Measurements from ENCODE around the gene CYB561A3. TPM values are rescaled to one million over a fixed set of nuclear protein-coding genes. Genes with fewer than 3 reads are reported as not detected.

Gene CYB561A3
- total RNA-seq, 1 experiment from 2014 or later: 51.4 TPM

DNA sequence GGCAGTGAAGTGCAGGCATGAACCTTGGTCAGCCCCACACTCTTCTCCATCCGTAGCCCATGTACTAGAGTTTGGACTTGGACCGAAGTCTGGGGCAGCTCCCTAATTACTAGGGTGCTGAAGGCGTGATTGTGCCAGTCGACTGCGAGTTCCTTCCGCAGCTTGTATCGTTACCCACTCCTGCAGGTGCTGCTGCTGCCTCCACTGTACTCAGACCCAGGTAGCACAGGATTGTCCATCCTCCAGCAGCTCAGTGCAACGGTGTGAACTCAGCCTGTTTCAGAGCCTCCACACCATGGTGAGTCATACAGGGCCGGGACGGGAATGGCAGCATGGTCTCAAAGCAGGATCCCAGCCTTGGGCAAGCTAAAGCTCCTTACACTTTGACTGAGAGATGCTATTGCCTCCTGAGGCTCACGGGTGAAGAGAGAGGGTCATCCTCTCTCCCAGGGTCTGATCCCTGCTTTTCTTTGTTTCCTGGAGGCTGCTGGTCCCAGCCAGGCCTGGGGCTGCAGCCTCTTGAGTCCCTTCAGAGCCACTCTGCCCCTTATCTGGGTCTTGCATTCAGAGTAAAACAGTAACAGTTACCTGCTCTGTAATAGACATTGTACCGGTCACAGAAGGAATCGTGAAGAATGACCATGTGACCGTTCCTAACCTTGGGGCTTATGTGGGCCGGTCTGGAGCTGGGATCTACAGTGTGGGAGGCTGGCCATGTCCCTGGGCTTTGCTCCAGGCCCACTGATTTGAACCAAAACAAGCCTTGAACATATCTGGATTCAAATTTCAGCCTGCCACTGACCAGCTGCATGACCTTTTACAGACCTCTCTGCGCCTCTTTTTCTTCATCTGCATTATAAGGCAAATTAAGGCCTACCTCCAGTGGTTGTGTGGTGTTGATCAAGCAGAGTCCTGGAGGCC lies 27.0 kb downstream of the CYB561A3 start:
- peaks cover 25% of the 10 kb centered on the region for H3K36me3 ChIP-seq
- H3K9me3 ChIP-seq (replicated peaks): no peaks in the 10 kb centered on the region
- H3K4me3 ChIP-seq: no peak overlapping the region
- peak in 1 of 2 experiments; percentile 55 for DNase-seq (ENCODE audit: low read depth in 1 of 2, low spot score in 2 of 2)
- H3K4me1 ChIP-seq (replicated peaks): peaks cover 25% of the 10 kb centered on the region
- no peaks in the 10 kb centered on the region for H3K27me3 ChIP-seq (replicated peaks)
- no peak overlapping the region for H3K27ac ChIP-seq

DNA sequence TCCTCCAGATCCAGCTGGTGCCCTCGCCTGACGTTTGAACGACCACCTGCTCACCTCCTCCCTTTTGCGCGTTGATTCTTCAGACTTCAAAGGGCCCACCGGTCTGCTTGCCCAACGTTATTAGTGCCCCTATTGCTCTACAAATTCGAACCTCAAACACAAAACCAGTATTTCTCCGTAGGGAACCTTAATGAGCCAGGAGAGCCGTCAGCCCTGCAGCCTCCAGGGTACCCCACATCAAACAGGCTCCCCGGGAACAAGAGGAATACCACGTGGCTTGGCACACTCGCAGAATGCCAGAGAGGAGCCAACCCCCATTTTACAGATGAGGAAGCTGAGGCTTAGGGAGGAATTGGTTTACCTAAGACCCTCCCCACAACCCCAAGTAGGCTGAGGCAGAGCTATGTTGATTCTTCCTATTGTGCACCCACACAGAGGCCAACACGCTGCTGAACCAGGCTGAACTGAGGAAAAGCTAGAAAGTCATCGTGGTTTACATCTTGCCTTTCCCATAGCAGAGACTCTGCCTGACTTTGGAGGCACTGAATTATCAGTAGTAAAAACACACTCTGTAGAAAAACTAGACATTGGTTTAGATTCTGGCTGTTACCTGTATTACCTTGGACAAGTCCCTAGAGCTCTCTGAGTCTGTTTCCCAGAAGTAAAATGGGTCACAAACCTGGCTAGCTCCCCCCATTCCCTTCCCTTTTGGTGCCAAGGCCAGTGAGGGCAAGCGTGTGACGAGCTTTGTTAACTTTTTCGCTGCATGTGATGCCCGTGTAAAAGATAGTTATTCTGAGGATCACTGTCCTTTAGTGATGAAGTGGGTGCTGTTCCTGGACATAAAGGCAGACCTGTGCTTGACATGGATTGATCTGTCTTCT lies 27.9 kb downstream of the CYB561A3 start:
- Histone ChIP-seq H3K36me3 (peaks cover 34% of the 10 kb centered on the region), H3K27me3 (replicated peaks) (no peaks in the 10 kb centered on the region), H3K4me3 (peak overlapping the region; percentile 80), H3K4me1 (replicated peaks) (peaks cover 25% of the 10 kb centered on the region), H3K9me3 (replicated peaks) (no peaks in the 10 kb centered on the region), H3K27ac (peak overlapping the region; percentile 68)
- no peak for DNase-seq (ENCODE audit: low read depth in 1 of 2, low spot score in 2 of 2)

DNA sequence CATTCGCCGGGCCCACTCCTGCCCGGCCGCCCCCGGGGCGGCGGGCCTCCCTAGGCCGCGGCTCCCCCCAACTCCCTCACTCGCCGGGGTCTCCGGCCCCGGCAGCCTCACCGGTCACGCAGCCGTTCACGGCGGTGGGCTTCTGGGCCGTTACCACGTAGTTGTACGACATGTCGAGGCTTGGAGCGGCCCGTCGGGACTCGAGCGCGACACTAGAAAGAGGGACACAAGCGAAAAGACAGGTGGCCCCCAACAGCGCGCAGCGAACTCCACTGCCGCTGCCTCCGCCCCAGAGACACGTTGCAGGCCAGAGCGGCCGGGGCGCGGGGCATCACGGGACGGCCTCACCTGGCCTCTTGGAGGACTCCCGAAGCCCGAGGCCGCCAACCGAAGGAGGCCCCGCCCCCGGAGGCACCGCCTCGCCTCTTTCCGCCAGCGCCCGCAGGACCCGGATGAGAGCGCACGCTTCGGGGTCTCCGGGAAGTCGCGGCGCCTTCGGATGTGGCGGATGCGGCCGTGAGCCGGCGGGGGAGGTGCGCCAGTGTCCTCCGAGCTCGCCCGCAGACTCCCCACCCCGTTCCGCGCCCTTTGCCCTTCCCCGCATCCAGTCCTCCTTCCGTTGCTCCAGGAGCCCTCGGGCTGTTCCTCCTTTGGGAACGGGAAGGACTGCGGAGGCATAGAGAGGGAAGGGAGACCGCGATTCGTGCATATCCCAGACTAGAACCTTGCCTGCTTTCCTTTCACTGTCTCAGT lies 28.7 kb downstream of the CYB561A3 start, which contains the start of the genes DDB1 and TKFC:
TSS of gene DDB1 (minus strand) at position 309 of the 753 bp plus-strand sequence. CDS start at position 172, 137 bp downstream.
TSS of gene TKFC (plus strand) at position 432 of the 753 bp plus-strand sequence. CDS start 1,501 bp downstream, outside the sequence.
- Histone ChIP-seq H3K4me1 (replicated peaks) (peaks cover 25% of the 10 kb centered on the region), H3K9me3 (replicated peaks) (no peaks in the 10 kb centered on the region), H3K27ac (peak within 1 kb of the TSS; percentile 68), H3K4me3 (peak within 1 kb of the TSS; percentile 80), H3K36me3 (peaks cover 43% of the 10 kb centered on the region), H3K27me3 (replicated peaks) (no peaks in the 10 kb centered on the region)
- DNase-seq (ENCODE audit: low read depth in 1 of 2, low spot score in 2 of 2): peak; percentile 97 to 98

DNA sequence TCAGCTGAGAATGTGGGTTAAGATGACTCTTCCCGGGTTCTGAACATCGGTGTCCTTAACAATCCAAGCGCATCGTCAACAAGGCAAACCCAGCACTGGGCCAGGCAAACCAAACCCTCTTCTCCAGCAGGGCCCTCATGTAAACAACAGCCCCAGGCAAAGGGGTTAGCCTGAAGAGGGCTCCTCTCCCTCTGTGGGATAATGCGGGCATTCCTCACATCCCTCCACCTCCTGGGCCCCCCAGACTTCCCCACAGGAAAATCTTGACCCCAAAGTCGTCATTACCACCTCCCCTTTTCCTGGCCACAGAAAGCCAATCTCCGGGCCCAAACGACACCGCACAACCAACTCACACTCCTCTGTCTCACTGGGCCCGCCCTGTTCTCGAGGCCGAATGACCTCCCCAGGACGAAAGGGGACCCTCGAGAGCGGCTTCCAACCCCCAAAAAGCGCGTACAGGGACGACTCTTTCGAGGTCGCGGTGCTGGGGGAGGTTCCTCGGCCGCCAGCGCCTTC lies 29.3 kb downstream of the CYB561A3 start:
- peaks cover 49% of the 10 kb centered on the region for H3K36me3 ChIP-seq
- peak overlapping the region; percentile 80 for H3K4me3 ChIP-seq
- H3K27me3 ChIP-seq (replicated peaks): no peaks in the 10 kb centered on the region
- no peaks in the 10 kb centered on the region for H3K9me3 ChIP-seq (replicated peaks)
- H3K27ac ChIP-seq: peak overlapping the region; percentile 68
- H3K4me1 ChIP-seq (replicated peaks): peaks cover 25% of the 10 kb centered on the region
- DNase-seq (ENCODE audit: low read depth in 1 of 2, low spot score in 2 of 2): peak; percentile 58 to 60

DNA sequence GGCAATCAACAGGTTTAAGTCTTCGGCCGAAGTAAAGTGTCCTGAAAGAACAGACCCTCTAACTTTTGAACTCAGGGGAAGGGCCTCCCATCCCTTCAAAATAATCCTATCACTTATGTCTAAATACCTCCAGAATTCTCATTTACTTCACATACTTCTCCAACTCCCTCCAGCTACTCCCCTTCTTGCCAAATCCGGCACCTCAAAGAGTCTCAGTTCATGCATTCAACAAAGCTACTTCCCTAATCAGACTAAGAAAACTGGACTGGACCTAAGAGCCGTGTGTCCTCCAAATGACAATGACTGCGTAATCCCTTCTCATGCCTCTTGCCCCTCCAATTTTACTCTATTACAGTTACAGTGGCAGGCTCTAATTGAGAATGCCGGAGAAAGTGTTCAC lies 30.0 kb downstream of the CYB561A3 start:
- DNase-seq (ENCODE audit: low read depth in 1 of 2, low spot score in 2 of 2): no peak
- H3K36me3 ChIP-seq: peaks cover 56% of the 10 kb centered on the region
- H3K27ac ChIP-seq: no peak overlapping the region

DNA sequence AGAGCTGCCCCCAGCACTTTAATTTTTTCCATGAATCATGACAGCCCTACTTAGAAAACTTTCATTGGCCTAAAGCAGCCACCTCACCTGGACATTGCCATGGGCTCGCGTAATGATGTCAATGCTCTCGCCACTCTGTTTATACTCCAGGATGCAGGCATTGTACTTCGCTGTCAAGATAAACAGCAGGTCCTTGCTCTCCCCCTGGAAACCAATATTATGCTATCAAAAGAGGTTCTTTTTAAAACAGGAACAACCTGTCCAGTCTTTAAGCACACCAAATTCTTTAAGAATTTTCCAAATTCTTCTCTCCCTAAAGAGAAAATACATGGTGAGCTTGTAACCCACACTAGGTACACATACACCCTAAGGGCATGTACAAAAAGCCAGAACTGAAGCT lies 31.8 kb downstream of the CYB561A3 start:
- H3K9me3 ChIP-seq (replicated peaks): no peaks in the 10 kb centered on the region
- H3K36me3 ChIP-seq: peaks cover 74% of the 10 kb centered on the region
- H3K4me1 ChIP-seq (replicated peaks): peaks cover 17% of the 10 kb centered on the region
- no peaks in the 10 kb centered on the region for H3K27me3 ChIP-seq (replicated peaks)
- no peak overlapping the region for H3K27ac ChIP-seq
- no peak for DNase-seq (ENCODE audit: low read depth in 1 of 2, low spot score in 2 of 2)
- no peak overlapping the region for H3K4me3 ChIP-seq

More for the DNA sequence above, 30.0 kb downstream of the CYB561A3 start:
- H3K9me3 ChIP-seq (replicated peaks): no peaks in the 10 kb centered on the region
- peak overlapping the region; percentile 80 for H3K4me3 ChIP-seq
- H3K4me1 ChIP-seq (replicated peaks): peaks cover 25% of the 10 kb centered on the region
- H3K27me3 ChIP-seq (replicated peaks): no peaks in the 10 kb centered on the region

DNA sequence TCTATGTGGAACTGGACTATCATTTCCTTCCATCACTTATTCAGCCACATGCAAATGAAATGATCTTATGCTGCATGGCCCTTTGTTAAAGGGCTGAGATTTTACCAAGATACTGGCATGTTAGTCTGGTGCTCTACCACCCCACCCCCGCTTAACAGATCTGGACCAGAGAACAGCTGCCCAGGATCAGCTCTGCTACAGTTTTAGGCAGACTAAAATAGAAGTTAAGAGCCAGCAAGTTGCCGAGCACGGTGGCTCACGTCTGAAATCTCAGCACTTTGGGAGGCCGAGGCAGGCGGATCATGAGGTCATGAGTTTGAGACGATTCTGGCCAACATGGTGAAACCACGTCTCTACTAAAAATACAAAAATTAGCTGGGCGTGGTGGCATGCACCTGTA lies 33.3 kb downstream of the CYB561A3 start:
- no peak overlapping the region for H3K27ac ChIP-seq
- peaks cover 9% of the 10 kb centered on the region for H3K4me1 ChIP-seq (replicated peaks)
- no peaks in the 10 kb centered on the region for H3K27me3 ChIP-seq (replicated peaks)
- no peak for DNase-seq (ENCODE audit: low read depth in 1 of 2, low spot score in 2 of 2)
- H3K9me3 ChIP-seq (replicated peaks): no peaks in the 10 kb centered on the region
- H3K36me3 ChIP-seq: peaks cover 89% of the 10 kb centered on the region
- no peak overlapping the region for H3K4me3 ChIP-seq

DNA sequence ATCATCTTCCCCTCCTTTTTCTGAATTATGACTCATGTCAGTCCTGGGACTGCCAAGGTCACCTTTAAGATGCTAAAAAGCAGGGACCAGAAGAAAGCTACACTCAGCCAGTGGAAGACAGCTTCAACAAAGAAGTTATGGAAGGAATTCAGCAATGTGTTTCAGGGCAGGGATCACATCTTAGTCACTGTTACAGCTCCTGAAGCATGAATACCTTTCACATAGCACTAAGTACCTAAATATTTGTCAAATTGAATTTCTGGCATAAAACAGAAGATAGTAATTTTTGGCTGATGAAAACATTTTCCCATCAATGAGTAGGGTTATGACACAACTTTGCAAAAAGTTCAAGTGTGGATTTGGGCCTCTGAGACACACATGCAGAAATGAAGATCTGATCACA lies 34.0 kb downstream of the CYB561A3 start:
- Histone ChIP-seq H3K9me3 (replicated peaks) (no peaks in the 10 kb centered on the region), H3K27ac (no peak overlapping the region), H3K36me3 (peaks cover 93% of the 10 kb centered on the region), H3K4me3 (no peak overlapping the region), H3K27me3 (replicated peaks) (no peaks in the 10 kb centered on the region), H3K4me1 (replicated peaks) (peaks cover 8% of the 10 kb centered on the region)
- no peak for DNase-seq (ENCODE audit: low read depth in 1 of 2, low spot score in 2 of 2)

DNA sequence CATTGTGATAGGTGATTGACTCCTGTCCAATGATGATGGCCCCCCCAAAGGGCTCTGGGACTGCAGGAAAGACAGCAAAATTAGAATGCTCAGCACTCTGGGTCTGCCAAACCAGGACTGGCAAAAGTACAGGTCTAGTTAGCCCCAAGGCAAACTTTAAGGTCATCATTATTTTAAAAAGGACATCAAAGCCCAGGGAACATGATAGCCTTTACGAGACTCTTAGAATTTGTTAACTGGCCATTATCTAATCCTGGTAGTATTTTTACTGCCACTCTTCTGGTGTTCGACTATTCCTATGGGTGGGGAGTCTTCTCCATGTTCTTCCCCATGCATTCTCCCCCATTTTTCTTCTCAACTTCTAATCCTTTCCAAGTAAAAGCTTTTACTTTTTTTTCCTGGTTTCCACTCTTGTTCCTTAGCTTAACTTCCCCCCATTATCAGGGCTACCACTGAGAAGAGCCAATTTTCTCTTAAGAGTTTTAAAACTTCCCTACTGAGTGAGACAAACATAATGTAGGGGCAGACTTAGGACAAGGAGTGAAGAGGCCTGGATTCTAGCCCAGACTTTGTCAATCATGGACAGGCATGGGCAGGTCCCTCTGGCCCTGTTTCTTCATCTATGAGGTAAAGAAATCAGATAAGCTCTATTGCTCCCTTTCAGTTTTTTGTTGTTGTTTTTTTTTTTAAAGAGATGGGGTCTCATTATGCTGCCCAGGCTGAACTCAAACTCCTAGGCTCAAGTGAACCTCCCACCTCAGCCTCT lies 35.9 kb downstream of the CYB561A3 start:
- Histone ChIP-seq H3K36me3 (peaks cover 97% of the 10 kb centered on the region), H3K4me3 (no peak overlapping the region), H3K9me3 (replicated peaks) (no peaks in the 10 kb centered on the region), H3K27me3 (replicated peaks) (no peaks in the 10 kb centered on the region), H3K27ac (no peak overlapping the region), H3K4me1 (replicated peaks) (no peaks in the 10 kb centered on the region)
- no peak for DNase-seq (ENCODE audit: low read depth in 1 of 2, low spot score in 2 of 2)

DNA sequence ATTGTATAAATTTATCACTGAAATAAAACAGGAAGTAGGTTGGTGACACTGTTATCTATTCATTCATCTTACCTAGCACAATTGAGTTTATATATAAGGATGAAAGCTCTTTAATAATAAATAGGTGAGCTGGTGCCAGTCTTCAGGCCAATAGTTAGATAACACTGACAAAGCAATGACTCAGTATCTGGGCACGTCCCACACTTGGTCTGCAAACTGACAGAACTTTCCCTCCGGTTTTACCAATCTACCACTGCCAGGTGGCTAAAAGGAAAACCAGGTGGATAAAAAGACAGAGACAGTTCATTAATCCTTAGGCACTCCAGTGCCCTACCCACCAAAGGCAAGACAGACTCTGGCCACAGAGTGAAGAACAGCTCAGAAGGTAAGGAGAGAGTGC lies 46.4 kb downstream of the CYB561A3 start:
- Histone ChIP-seq H3K27me3 (replicated peaks) (no peaks in the 10 kb centered on the region), H3K9me3 (replicated peaks) (no peaks in the 10 kb centered on the region), H3K4me1 (replicated peaks) (no peaks in the 10 kb centered on the region), H3K36me3 (peaks cover 93% of the 10 kb centered on the region), H3K4me3 (no peak overlapping the region), H3K27ac (no peak overlapping the region)
- no peak for DNase-seq (ENCODE audit: low read depth in 1 of 2, low spot score in 2 of 2)

DNA sequence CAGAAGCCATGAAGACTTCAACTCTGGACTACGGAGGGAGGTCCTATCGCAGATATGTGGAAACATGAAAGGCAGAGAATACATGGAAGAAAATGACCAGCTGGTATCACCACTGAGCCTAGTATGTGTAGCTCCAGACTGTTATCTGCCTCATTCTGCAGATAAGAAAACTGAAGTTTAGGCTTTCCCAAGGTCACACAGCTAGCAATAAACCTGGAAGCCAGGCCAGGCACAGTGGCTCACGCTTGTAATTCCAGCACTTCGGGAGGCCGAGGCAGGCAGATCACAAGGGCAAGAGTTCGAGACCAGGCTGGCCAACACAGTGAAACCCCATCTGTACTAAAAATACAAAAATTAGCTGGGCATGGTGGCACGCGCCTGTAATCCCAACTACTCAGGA lies 50.9 kb downstream of the CYB561A3 start:
- Histone ChIP-seq H3K4me3 (no peak overlapping the region), H3K27ac (no peak overlapping the region), H3K9me3 (replicated peaks) (no peaks in the 10 kb centered on the region), H3K27me3 (replicated peaks) (no peaks in the 10 kb centered on the region), H3K4me1 (replicated peaks) (no peaks in the 10 kb centered on the region), H3K36me3 (peaks cover 97% of the 10 kb centered on the region)
- no peak for DNase-seq (ENCODE audit: low read depth in 1 of 2, low spot score in 2 of 2)

DNA sequence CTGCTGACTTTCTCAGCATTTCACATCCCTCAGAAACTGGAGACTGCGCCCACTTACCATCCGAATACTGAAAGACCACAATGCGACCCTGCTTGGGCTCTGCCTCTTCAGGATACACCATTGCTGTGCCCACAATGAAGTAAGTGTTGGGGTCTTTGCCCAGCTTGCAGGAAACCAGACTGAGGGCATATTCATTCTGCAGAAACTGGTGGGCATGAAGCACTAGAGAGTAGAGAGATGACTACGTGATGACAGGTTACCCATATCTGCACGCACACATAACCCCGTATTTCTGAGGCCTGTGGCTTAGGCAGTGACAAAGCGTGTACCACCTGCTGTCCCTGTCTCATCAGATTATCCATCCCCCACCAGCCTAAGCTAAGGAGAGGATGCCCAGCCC lies 51.9 kb downstream of the CYB561A3 start:
- Histone ChIP-seq H3K4me3 (no peak overlapping the region), H3K36me3 (peaks cover 97% of the 10 kb centered on the region), H3K27me3 (replicated peaks) (no peaks in the 10 kb centered on the region), H3K4me1 (replicated peaks) (no peaks in the 10 kb centered on the region), H3K9me3 (replicated peaks) (no peaks in the 10 kb centered on the region), H3K27ac (no peak overlapping the region)
- DNase-seq (ENCODE audit: low read depth in 1 of 2, low spot score in 2 of 2): no peak
